HG03039 (cell line): ENCODE results near the gene PARD3B.
"Not testable (repeated sequence)": the region's sequence is repeated elsewhere in the genome, so short reads cannot be mapped to it uniquely, and the experiment has no call there.

Source experiments
- ATAC-seq: cut with Tn5 transposase; IDR thresholded peaks from one replicate; pipeline ENCODE4 v1.9.1; 2021; ENCODE audit warnings: mild to moderate bottlenecking, moderate library complexity; ENCODE audit not compliant: unreplicated experiment

Gene PARD3B

GRCh38 chr2:204541637-204542036 lies 3.6 kb upstream of the PARD3B start:
- ATAC-seq, result no peak

GRCh38 chr2:204542982-204543608 lies 2.2 kb upstream of the PARD3B start:
- ATAC-seq, result no peak

GRCh38 chr2:204545861-204546735 lies 823 bp downstream of the PARD3B start:
- peak; percentile 24 for ATAC-seq

- ATAC-seq, result no peak
Measured at GRCh38 chr2:204550751-204551511, 5.7 kb downstream of the PARD3B start.

- ATAC-seq, result no peak
Measured at GRCh38 chr2:204551512-204551863, 6.2 kb downstream of the PARD3B start.

GRCh38 chr2:204557604-204558003 lies 12.3 kb downstream of the PARD3B start:
- no peak for ATAC-seq

GRCh38 chr2:204559358-204559757 lies 14.1 kb downstream of the PARD3B start:
- ATAC-seq, result not testable (repeated sequence)

GRCh38 chr2:204560902-204561301 lies 15.6 kb downstream of the PARD3B start:
- ATAC-seq, result no peak

- no peak for ATAC-seq
Measured at GRCh38 chr2:204561771-204562170, 16.5 kb downstream of the PARD3B start.

- no peak for ATAC-seq
Measured at GRCh38 chr2:204566439-204566838, 21.2 kb downstream of the PARD3B start.

GRCh38 chr2:204570421-204570820 lies 25.1 kb downstream of the PARD3B start:
- ATAC-seq, result no peak

- ATAC-seq, result no peak
Measured at GRCh38 chr2:204571041-204571440, 25.8 kb downstream of the PARD3B start.

GRCh38 chr2:204571911-204572310 lies 26.6 kb downstream of the PARD3B start:
- ATAC-seq, result no peak

- ATAC-seq, result no peak
Measured at GRCh38 chr2:204573221-204573620, 27.9 kb downstream of the PARD3B start.

- ATAC-seq, result no peak
Measured at GRCh38 chr2:204574486-204574885, 29.2 kb downstream of the PARD3B start.

- ATAC-seq, result no peak
Measured at GRCh38 chr2:204575463-204575862, 30.2 kb downstream of the PARD3B start.

- ATAC-seq, result no peak
Measured at GRCh38 chr2:204576362-204576979, 31.2 kb downstream of the PARD3B start.

- ATAC-seq, result no peak
Measured at GRCh38 chr2:204578928-204579598, 33.8 kb downstream of the PARD3B start.

- ATAC-seq, result no peak
Measured at GRCh38 chr2:204581946-204582345, 36.7 kb downstream of the PARD3B start.

GRCh38 chr2:204583773-204584172 lies 38.5 kb downstream of the PARD3B start:
- ATAC-seq, result no peak

GRCh38 chr2:204585930-204586329 lies 40.7 kb downstream of the PARD3B start:
- no peak for ATAC-seq
